GM04503 (cell line): Measurements from ENCODE around the gene GGCX.
A peak's percentile ranks its signal among the peaks of the same experiment; 100 is the strongest.
"Not testable (repeated sequence)": the region's sequence is repeated elsewhere in the genome, so short reads cannot be mapped to it uniquely, and the experiment has no call there.

Source experiments
- DNase-seq: peaks from one replicate; pipeline ENCODE4 v3.0.0-alpha.2; 2012; ENCODE audit warnings: low read depth

GGCX gene

GRCh38 chr2:85575739-85576138, 14.4 kb upstream of the GGCX start:
- no peak for DNase-seq

DNA sequence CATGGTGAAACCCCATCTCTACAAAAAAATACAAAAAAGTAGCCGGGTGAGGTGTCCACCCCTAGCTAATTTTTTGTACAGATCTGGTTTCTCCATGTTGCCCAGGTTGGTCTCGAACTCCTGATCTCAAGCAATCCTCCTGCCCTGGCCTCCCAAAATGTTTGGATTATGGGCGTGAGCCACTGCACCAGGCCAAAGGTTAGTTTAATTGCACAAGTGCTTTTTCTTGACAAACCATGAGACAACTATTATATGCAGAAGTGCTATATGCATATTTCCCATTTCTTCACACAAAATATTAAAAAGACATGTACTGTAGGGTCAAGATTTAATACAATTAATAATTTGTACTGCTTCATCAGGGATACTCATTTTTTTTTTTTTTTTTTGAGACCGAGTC, 5.0 kb upstream of the GGCX start:
- DNase-seq = no peak

GRCh38 chr2:85564144-85564563, 2.9 kb upstream of the GGCX start:
- no peak for DNase-seq

DNA sequence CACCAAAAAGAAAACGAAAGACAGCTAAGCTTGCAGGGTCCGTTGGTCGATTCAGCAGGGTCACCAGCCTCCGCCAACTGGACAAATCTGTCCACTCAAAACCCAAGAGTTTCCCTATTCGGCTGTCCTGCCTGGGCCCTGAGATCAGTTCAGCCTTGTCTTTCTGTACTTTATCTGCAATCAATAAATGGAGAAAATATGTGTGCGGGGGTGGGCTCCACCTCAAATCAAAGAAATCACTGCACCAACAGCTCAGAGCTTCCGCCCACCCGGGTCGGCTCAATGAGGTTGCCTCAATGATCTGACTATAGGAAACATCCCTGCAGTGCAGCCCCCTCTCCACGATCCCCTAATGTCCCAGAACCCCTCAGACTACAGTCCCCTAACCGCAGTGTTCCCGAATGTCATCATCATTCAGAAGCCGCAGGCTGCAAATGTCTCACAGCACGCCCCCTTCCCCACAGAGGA, 447 bp downstream of the GGCX start:
- no peak for DNase-seq

DNA sequence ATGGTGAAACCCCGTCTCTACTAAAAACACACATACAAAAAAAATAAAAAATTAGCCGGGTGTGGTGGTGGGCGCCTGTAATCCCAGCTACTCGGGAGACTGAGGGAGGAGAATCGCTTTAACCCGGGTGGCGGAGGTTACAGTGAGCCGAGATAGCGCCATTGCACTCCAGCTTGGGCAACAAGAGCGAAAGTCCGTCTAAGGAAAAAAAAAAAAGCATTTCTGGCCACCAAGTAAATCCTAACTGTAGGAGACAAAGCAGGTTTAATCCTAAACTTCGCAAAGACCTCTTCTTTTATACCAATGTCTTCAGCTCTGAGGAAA, 928 bp downstream of the GGCX start:
- DNase-seq = not testable (repeated sequence)

GRCh38 chr2:85558160-85558559, 3.1 kb downstream of the GGCX start:
- DNase-seq = no peak

DNA sequence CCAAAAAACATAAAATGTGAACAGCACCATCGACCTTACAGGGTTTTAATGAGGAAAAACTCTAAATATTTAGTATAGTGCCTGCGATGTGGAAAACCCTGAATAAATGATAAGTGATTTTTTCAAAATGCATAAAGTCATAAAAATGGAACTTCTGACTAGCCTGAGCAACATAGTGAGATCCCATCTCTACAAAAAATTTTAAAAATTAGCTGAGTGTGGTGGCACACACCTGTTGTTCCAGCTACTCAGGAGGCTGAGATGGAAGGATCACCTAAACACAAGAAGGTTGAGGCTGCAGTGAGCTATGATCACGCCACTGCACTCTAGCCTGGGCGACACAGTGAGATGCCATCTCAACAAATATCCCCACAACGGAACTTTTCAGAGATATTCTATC, 4.2 kb downstream of the GGCX start:
- DNase-seq = no peak

DNA sequence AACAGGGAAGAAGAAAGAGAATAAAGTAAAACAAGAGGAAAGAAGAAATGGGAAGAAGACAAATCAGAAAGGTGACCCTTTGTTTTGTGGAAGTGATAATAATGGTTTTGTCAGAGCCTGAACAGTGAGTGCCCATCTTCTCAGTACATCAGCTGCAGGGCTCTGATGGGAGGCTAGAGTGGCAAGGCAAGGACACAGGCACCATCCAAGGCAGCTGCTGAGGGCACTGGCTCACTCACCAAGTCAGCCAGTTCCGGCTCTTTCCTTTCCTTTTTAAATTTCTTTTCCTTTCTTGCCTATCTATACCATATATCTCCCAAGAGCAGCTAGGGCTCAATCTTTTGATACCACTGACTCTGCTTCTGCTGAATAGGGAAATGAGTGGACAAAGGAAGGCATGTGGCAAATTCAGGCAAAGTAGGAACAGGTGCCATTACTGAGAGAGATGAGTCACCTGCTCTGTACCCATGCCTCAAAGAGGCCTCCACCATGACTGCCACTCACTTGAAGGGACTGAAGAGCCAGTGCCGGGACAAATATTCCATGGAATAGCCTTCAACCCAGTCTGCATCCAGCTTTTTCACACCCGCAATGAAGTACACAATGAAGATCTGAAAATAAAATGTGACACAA, 6.2 kb downstream of the GGCX start:
- DNase-seq = no peak

DNA sequence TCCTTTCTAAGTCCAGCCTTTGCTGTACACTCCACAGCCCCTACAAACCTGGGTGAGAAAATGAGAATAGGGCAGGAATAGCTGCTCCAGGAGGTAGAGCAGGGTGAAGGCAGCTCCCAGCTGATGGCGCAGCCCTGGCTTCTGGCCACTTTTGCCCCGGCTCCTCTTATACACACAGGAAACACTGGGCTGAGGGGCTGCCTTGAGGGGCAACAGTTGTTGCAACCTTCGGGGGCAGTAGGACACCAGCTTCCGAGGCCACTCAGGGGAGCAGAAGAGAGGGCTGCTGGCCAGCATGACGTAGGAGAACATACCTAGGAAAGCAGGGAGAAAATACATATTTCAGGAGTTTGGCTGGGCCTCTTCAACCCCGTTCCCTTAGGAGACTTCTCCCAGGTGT, 8.1 kb downstream of the GGCX start:
- DNase-seq = no peak

DNA sequence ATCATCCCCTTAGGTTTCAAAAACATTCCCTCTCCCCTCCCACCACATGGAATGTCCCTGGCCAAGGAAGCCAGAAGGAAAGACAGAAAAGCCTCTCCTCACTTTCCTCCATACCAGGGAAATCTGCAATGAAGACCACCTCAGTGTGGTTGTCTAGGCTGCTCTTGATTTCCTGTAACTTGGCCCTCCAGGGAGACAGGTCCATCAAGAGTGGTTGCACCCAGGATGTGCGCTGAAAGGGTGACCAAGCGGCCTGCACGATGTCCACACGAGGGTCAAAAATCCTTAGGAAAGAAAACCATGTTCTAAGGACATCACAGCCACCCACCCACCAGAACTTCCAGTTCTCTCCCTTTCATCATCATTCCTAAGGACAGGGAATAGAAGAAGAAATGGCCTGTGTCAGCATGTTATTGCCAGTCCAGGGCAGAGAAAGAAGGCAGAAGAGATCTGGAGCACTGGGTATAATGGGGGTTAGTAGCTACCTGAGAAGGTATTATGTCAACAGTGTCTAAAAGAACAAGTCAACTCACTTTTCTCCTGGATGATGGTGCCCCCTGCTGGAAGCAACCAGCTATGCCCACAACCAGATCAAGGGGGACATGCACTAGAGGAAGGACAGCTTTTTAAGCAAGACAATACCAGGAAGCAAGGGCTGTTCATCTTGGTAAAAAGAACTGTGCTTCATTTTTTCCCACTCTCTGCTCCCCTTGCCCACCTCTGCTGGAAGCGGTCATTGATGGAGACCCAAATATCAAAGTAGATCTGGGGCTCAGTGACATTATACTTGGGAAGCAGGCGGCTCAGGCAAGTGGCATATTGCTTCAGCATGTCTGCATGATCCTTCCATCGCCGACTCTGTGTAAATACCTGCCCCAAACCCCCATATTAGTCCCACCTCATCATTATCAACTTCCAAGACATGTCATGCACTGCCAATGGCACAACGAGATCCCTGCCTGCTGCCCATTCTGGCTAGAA, 9.3 kb downstream of the GGCX start:
- DNase-seq = no peak

- DNase-seq = no peak
These were observed 10.8 kb downstream of the GGCX start for GRCh38 chr2:85550486-85550885.

GRCh38 chr2:85549826-85550225, 11.5 kb downstream of the GGCX start:
- peak; percentile 71 for DNase-seq

GRCh38 chr2:85549095-85549494, 12.2 kb downstream of the GGCX start:
- no peak for DNase-seq

GRCh38 chr2:85548608-85548900, 12.7 kb downstream of the GGCX start:
- DNase-seq = no peak

DNA sequence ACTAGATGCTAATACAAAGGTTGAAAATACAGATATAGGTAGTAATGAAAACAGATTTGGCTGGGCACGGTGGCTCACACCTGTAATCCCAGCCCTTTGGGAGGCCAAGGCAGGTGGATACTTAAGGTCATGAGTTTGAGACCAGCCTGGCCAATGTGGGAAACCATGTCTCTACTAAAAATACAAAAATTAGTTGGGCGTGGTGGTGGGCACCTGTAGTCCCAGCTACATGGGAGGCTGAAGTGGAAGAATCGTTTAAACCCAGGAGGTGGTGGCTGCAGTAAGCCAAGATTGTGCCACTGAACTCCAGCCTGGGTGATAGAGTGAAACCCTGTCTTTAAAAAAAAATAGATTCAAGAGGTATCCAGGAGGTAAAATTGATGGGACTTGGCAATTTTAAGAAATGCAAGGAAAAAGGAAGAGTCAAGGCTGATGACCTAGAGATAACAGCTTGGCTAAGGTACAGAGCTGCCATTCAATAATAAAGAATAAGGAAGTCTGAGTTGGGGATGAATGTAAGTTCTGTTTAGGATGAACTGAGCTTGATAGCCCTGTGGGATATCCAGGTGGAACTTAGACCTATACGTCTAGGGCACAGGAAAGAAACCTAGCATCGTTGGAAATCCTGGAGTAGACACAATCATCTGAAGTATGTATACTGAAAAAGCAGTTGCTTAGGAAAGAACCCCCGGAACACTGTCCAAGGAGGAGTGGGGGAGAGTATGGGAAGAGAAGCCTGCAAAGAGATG, 13.3 kb downstream of the GGCX start:
- no peak for DNase-seq

GRCh38 chr2:85547089-85547858, 14.0 kb downstream of the GGCX start:
- DNase-seq = no peak

GRCh38 chr2:85545780-85546240, 15.5 kb downstream of the GGCX start:
- DNase-seq = no peak

GRCh38 chr2:85544915-85545779, 16.1 kb downstream of the GGCX start:
- not testable (repeated sequence) for DNase-seq

GRCh38 chr2:85544254-85544691, 17.0 kb downstream of the GGCX start:
- not testable (repeated sequence) for DNase-seq

DNA sequence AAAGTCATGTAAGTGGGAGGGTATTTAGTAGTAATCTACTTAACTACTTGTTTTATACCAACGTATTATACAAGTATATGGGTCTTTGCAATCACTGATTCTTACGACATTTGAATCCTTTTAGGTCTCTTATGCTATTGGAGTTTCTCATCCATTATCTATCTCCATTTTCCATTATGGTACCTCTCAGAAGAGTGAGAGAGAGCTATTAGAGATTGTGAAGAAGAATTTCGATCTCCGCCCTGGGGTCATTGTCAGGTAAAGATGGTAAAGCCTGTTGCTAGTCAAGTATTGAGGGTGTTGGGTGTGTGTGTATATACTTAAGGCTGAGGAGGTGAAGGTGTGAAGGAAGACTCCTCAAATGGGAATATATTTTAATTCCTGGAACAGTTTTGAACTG, 18.5 kb downstream of the GGCX start:
- no peak for DNase-seq
